ENCODE data around the gene NFATC1. TPM values are rescaled to one million over a fixed set of nuclear protein-coding genes. Genes with fewer than 3 reads are reported as not detected.

The NFATC1 gene
- total RNA-seq, 2 donors from 2014 or later: 27.6 to 40.8 TPM

GRCh38 chr18:79534356-79534755 lies 138.6 kb downstream of the NFATC1 start:
- Histone ChIP-seq H3K4me1 (ENCODE audit: control insufficient read depth in 1 of 2, low read depth in 2 of 2) (no peaks in the 10 kb centered on the region), H3K4me3 (no peak overlapping the region), H3K27ac (no peak overlapping the region), H3K27me3 (replicated peaks; ENCODE audit: insufficient read depth) (no peaks in the 10 kb centered on the region), H3K36me3 (no peaks in the 10 kb centered on the region), H3K9me3 (no peaks in the 10 kb centered on the region)
- DNase-seq (ENCODE audit: low spot score) (no peak), ATAC-seq (ENCODE audit: insufficient number of reproducible peaks, low FRiP score, low read depth) (no peak)
- no peak for TF ChIP-seq CTCF (IDR thresholded peaks at IDR 0.05)

- H3K27ac ChIP-seq: no peak overlapping the region
- no peaks in the 10 kb centered on the region for H3K4me1 ChIP-seq (ENCODE audit: control insufficient read depth in 1 of 2, low read depth in 2 of 2)
- ATAC-seq (ENCODE audit: insufficient number of reproducible peaks, low FRiP score, low read depth): no peak
- no peak for DNase-seq (ENCODE audit: low spot score)
- TF ChIP-seq CTCF (IDR thresholded peaks at IDR 0.05): no peak
- no peaks in the 10 kb centered on the region for H3K27me3 ChIP-seq (replicated peaks; ENCODE audit: insufficient read depth)
- no peak overlapping the region for H3K4me3 ChIP-seq
- H3K9me3 ChIP-seq: no peaks in the 10 kb centered on the region
- H3K36me3 ChIP-seq: no peaks in the 10 kb centered on the region
Observed at GRCh38 chr18:79537758-79538157, 142.0 kb downstream of the NFATC1 start.

- DNase-seq (ENCODE audit: low spot score): no peak
- TF ChIP-seq CTCF (IDR thresholded peaks at IDR 0.05): no peak
- Histone ChIP-seq H3K4me3 (no peak overlapping the region), H3K36me3 (no peaks in the 10 kb centered on the region), H3K9me3 (no peaks in the 10 kb centered on the region), H3K27me3 (replicated peaks; ENCODE audit: insufficient read depth) (no peaks in the 10 kb centered on the region), H3K27ac (no peak overlapping the region), H3K4me1 (ENCODE audit: control insufficient read depth in 1 of 2, low read depth in 2 of 2) (no peaks in the 10 kb centered on the region)
- ATAC-seq (ENCODE audit: insufficient number of reproducible peaks, low FRiP score, low read depth): no peak
Observed at GRCh38 chr18:79538635-79539034, 142.9 kb downstream of the NFATC1 start.

- no peak for DNase-seq (ENCODE audit: low spot score)
- H3K27ac ChIP-seq: no peak overlapping the region
Observed at GRCh38 chr18:79540161-79540903, 144.6 kb downstream of the NFATC1 start.

GRCh38 chr18:79540904-79541282 lies 145.2 kb downstream of the NFATC1 start:
- Histone ChIP-seq H3K4me3 (no peak overlapping the region), H3K27me3 (replicated peaks; ENCODE audit: insufficient read depth) (no peaks in the 10 kb centered on the region), H3K9me3 (no peaks in the 10 kb centered on the region), H3K27ac (no peak overlapping the region), H3K36me3 (no peaks in the 10 kb centered on the region), H3K4me1 (ENCODE audit: control insufficient read depth in 1 of 2, low read depth in 2 of 2) (no peaks in the 10 kb centered on the region)
- DNase-seq (ENCODE audit: low spot score): no peak
- ATAC-seq (ENCODE audit: insufficient number of reproducible peaks, low FRiP score, low read depth): no peak
- no peak for TF ChIP-seq CTCF (IDR thresholded peaks at IDR 0.05)

More at GRCh38 chr18:79540161-79540903, 144.6 kb downstream of the NFATC1 start:
- Histone ChIP-seq H3K9me3 (no peaks in the 10 kb centered on the region), H3K36me3 (no peaks in the 10 kb centered on the region), H3K27me3 (replicated peaks; ENCODE audit: insufficient read depth) (no peaks in the 10 kb centered on the region), H3K4me3 (no peak overlapping the region), H3K4me1 (ENCODE audit: control insufficient read depth in 1 of 2, low read depth in 2 of 2) (no peaks in the 10 kb centered on the region)
- no peak for TF ChIP-seq CTCF (IDR thresholded peaks at IDR 0.05)
- ATAC-seq (ENCODE audit: insufficient number of reproducible peaks, low FRiP score, low read depth): no peak
